Measurements from ENCODE around the gene SLC49A3. TPM values are rescaled to one million over a fixed set of nuclear protein-coding genes. Genes with fewer than 3 reads are reported as not detected.

The SLC49A3 gene
- total and polyA plus RNA-seq, 2 experiments from 2014 or later, result 5.2 to 12.5 TPM

- no peak for DNase-seq
- Histone ChIP-seq H4K20me1 (ENCODE audit: insufficient read depth) (no peaks in the 10 kb centered on the region), H3K4me1 (ENCODE audit: insufficient read depth) (peaks cover 22% of the 10 kb centered on the region), H3F3A (ENCODE audit: insufficient read depth) (peaks cover 12% of the 10 kb centered on the region; the same call in 1 of the 2 replicates), H3K9me3 (ENCODE audit: low read depth) (no peaks in the 10 kb centered on the region), H3K27ac (no peak overlapping the region), H2AFZ (no peak overlapping the region), H3K4me3 (no peak overlapping the region), H3K9ac (no peak overlapping the region), H3K27me3 (replicated peaks; ENCODE audit: insufficient read depth) (no peaks in the 10 kb centered on the region), H3K79me2 (ENCODE audit: insufficient read depth) (no peaks in the 10 kb centered on the region), H3K9me2 (ENCODE audit: insufficient read depth) (no peaks in the 10 kb centered on the region), H3K36me3 (ENCODE audit: low read depth) (no peaks in the 10 kb centered on the region), H3K4me2 (ENCODE audit: unreplicated experiment) (no peak overlapping the region)
- 91 to 92% methylated on average over 28 to 31 of the region's 37 CpGs for WGBS, 2 experiments (ENCODE audit: low coverage in 1 of 2, low lambda C conversion rate in 2 of 2, missing lambda C conversion rate in 2 of 2)
- in situ Hi-C loops (cut with MboI), result no loop called here
- TF ChIP-seq EZH2phosphoT487 (IDR thresholded peaks at IDR 0.05; ENCODE audit: insufficient read depth, low read depth) (no peak), EZH2 (IDR thresholded peaks at IDR 0.05; ENCODE audit: insufficient read depth, poor library complexity, severe bottlenecking) (no peak)
These were observed 3.1 kb downstream of the SLC49A3 start for GRCh38 chr4:685679-686412.

GRCh38 chr4:684623-685327 lies 4.2 kb downstream of the SLC49A3 start:
- H3K4me1 ChIP-seq (ENCODE audit: insufficient read depth), result peaks cover 22% of the 10 kb centered on the region
- H2AFZ ChIP-seq, result no peak overlapping the region
- peaks cover 12% of the 10 kb centered on the region; the same call in 1 of the 2 replicates for H3F3A ChIP-seq (ENCODE audit: insufficient read depth)
- no peak overlapping the region for H3K4me3 ChIP-seq
- no peak for DNase-seq
- H3K27ac ChIP-seq, result no peak overlapping the region
- H3K9ac ChIP-seq, result no peak overlapping the region
- 73 to 77% methylated on average over 17 to 21 of the region's 21 CpGs for WGBS, 2 experiments (ENCODE audit: low coverage in 1 of 2, low lambda C conversion rate in 2 of 2, missing lambda C conversion rate in 2 of 2)
- in situ Hi-C loops (cut with MboI), result no loop called here
- no peak overlapping the region for H3K4me2 ChIP-seq (ENCODE audit: unreplicated experiment)
- H3K27me3 ChIP-seq (replicated peaks; ENCODE audit: insufficient read depth), result no peaks in the 10 kb centered on the region
- no peaks in the 10 kb centered on the region for H3K9me3 ChIP-seq (ENCODE audit: low read depth)
- no peaks in the 10 kb centered on the region for H3K79me2 ChIP-seq (ENCODE audit: insufficient read depth)
- H3K36me3 ChIP-seq (ENCODE audit: low read depth), result no peaks in the 10 kb centered on the region
- no peaks in the 10 kb centered on the region for H3K9me2 ChIP-seq (ENCODE audit: insufficient read depth)
- H4K20me1 ChIP-seq (ENCODE audit: insufficient read depth), result no peaks in the 10 kb centered on the region
- TF ChIP-seq EZH2 (IDR thresholded peaks at IDR 0.05; ENCODE audit: insufficient read depth, poor library complexity, severe bottlenecking), result no peak
- TF ChIP-seq EZH2phosphoT487 (IDR thresholded peaks at IDR 0.05; ENCODE audit: insufficient read depth, low read depth), result no peak

- no peaks in the 10 kb centered on the region for H3K36me3 ChIP-seq (ENCODE audit: low read depth)
- in situ Hi-C loops (cut with MboI), result no loop called here
- 37 to 38% methylated on average over 15 to 19 of the region's 19 CpGs for WGBS, 2 experiments (ENCODE audit: low coverage in 1 of 2, low lambda C conversion rate in 2 of 2, missing lambda C conversion rate in 2 of 2)
- peak; percentile 89 for DNase-seq
- H3K4me3 ChIP-seq, result no peak overlapping the region
- H3K27ac ChIP-seq, result no peak overlapping the region
- H3F3A ChIP-seq (ENCODE audit: insufficient read depth), result peaks cover 12% of the 10 kb centered on the region; the same call in 1 of the 2 replicates
- no peaks in the 10 kb centered on the region for H3K79me2 ChIP-seq (ENCODE audit: insufficient read depth)
- TF ChIP-seq EZH2phosphoT487 (IDR thresholded peaks at IDR 0.05; ENCODE audit: insufficient read depth, low read depth) (no peak), EZH2 (IDR thresholded peaks at IDR 0.05; ENCODE audit: insufficient read depth, poor library complexity, severe bottlenecking) (no peak)
- no peak overlapping the region for H3K9ac ChIP-seq
- peaks cover 19% of the 10 kb centered on the region for H3K4me1 ChIP-seq (ENCODE audit: insufficient read depth)
- no peaks in the 10 kb centered on the region for H3K9me2 ChIP-seq (ENCODE audit: insufficient read depth)
- no peaks in the 10 kb centered on the region for H4K20me1 ChIP-seq (ENCODE audit: insufficient read depth)
- H2AFZ ChIP-seq, result no peak overlapping the region
- H3K9me3 ChIP-seq (ENCODE audit: low read depth), result no peaks in the 10 kb centered on the region
- no peak overlapping the region for H3K4me2 ChIP-seq (ENCODE audit: unreplicated experiment)
- no peaks in the 10 kb centered on the region for H3K27me3 ChIP-seq (replicated peaks; ENCODE audit: insufficient read depth)
These were observed 4.8 kb downstream of the SLC49A3 start for GRCh38 chr4:683982-684622.

- Histone ChIP-seq H3K9ac (no peak overlapping the region), H4K20me1 (ENCODE audit: insufficient read depth) (no peaks in the 10 kb centered on the region), H3K4me3 (no peak overlapping the region), H3K27ac (no peak overlapping the region), H3K79me2 (ENCODE audit: insufficient read depth) (no peaks in the 10 kb centered on the region), H3K4me2 (ENCODE audit: unreplicated experiment) (no peak overlapping the region), H3F3A (ENCODE audit: insufficient read depth) (peaks cover 10% of the 10 kb centered on the region; the same call in 1 of the 2 replicates), H3K36me3 (ENCODE audit: low read depth) (no peaks in the 10 kb centered on the region), H3K9me2 (ENCODE audit: insufficient read depth) (no peaks in the 10 kb centered on the region), H3K27me3 (replicated peaks; ENCODE audit: insufficient read depth) (no peaks in the 10 kb centered on the region), H2AFZ (no peak overlapping the region), H3K4me1 (ENCODE audit: insufficient read depth) (peaks cover 14% of the 10 kb centered on the region), H3K9me3 (ENCODE audit: low read depth) (no peaks in the 10 kb centered on the region)
- in situ Hi-C loops (cut with MboI), result no loop called here
- no peak for DNase-seq
- WGBS, 2 experiments (ENCODE audit: low coverage in 1 of 2, low lambda C conversion rate in 2 of 2, missing lambda C conversion rate in 2 of 2), result 77 to 79% methylated on average over 22 to 25 of the region's 25 CpGs
- TF ChIP-seq EZH2 (IDR thresholded peaks at IDR 0.05; ENCODE audit: insufficient read depth, poor library complexity, severe bottlenecking) (no peak), EZH2phosphoT487 (IDR thresholded peaks at IDR 0.05; ENCODE audit: insufficient read depth, low read depth) (no peak)
These were observed 5.6 kb downstream of the SLC49A3 start for GRCh38 chr4:683247-683897.
